Stimulated activated CD4-positive, alpha-beta T cell treated with anti-CD3 and anti-CD28 coated beads, Interleukin-12 subunit alpha, Interleukin-12 subunit beta, amount 100 ng/mL, for 48 hours (primary cell): ENCODE results near the gene MRS2.
"Not testable (repeated sequence)": the region's sequence is repeated elsewhere in the genome, so short reads cannot be mapped to it uniquely, and the experiment has no call there.

Experiments used
- DNase-seq, 3 donors: peaks; one replicate each; pipeline ENCODE4 v3.0.0-alpha.2; 2020; ENCODE audit warnings: low read depth in 2 of 3, low spot score in 1 of 3

Gene MRS2

GRCh38 chr6:24402697-24403500 lies at the start of gene MRS2:
Gene MRS2 (plus strand): TSS chr6:24402936. CDS start chr6:24403047, 111 bp downstream.
- DNase-seq = peak; percentile 50 to 75 (median 56)

GRCh38 chr6:24353861-24354260 lies 48.9 kb upstream of the MRS2 start:
- no peak for DNase-seq

- no peak for DNase-seq
Observed at GRCh38 chr6:24355393-24355792, 47.3 kb upstream of the MRS2 start.

GRCh38 chr6:24356310-24356973 lies 46.3 kb upstream of the MRS2 start:
- no peak for DNase-seq

GRCh38 chr6:24357336-24358218 lies 45.2 kb upstream of the MRS2 start, which contains the start of gene DCDC2:
Gene DCDC2 (minus strand): TSS chr6:24358059. CDS start chr6:24357750, 309 bp downstream.
- peak in 2 of 3 donors; percentile 0 to 5 for DNase-seq

- DNase-seq = no peak
Observed at GRCh38 chr6:24358219-24358821, 44.4 kb upstream of the MRS2 start.

GRCh38 chr6:24359640-24360454 lies 42.9 kb upstream of the MRS2 start:
- DNase-seq = peak; percentile 76 to 84 (median 84)

- DNase-seq = not testable (repeated sequence)
Observed at GRCh38 chr6:24362363-24362762, 40.4 kb upstream of the MRS2 start.

GRCh38 chr6:24365103-24365633 lies 37.6 kb upstream of the MRS2 start:
- not testable (repeated sequence) for DNase-seq

GRCh38 chr6:24374612-24375011 lies 28.1 kb upstream of the MRS2 start:
- DNase-seq = no peak

- no peak for DNase-seq
Observed at GRCh38 chr6:24376871-24377270, 25.9 kb upstream of the MRS2 start.

GRCh38 chr6:24378473-24379097 lies 24.2 kb upstream of the MRS2 start:
- no peak for DNase-seq

- DNase-seq = no peak
Observed at GRCh38 chr6:24381476-24382219, 21.1 kb upstream of the MRS2 start.

GRCh38 chr6:24382220-24382540 lies 20.6 kb upstream of the MRS2 start:
- DNase-seq = no peak

- DNase-seq = not testable (repeated sequence)
Observed at GRCh38 chr6:24382891-24383494, 19.7 kb upstream of the MRS2 start.

GRCh38 chr6:24384369-24385130 lies 18.2 kb upstream of the MRS2 start:
- DNase-seq = not testable (repeated sequence)

GRCh38 chr6:24385536-24386269 lies 17.0 kb upstream of the MRS2 start:
- no peak for DNase-seq
